Breast epithelium (tissue), 3 donors: ENCODE results near the gene GREB1.
"Not testable (repeated sequence)": the region's sequence is repeated elsewhere in the genome, so short reads cannot be mapped to it uniquely, and the experiment has no call there.

ENCODE experiments used
- POLR2AphosphoS5 ChIP-seq, 3 donors: sonication (generic); formaldehyde crosslinking; IDR thresholded peaks; one replicate each; pipeline ENCODE4 v1.6.1; 2017; ENCODE audit warnings: antibody characterized with exemption in 3 of 3
- TF ChIP-seq, protein P1 (sequence below), 3 donors: fragments of 450-650 bp; IDR thresholded peaks; one replicate each; pipeline ENCODE4 v1.5.1; 2016 to 2017; ENCODE audit warnings: antibody characterized with exemption in 3 of 3, mild to moderate bottlenecking in 3 of 3, moderate library complexity in 3 of 3

DNA sequence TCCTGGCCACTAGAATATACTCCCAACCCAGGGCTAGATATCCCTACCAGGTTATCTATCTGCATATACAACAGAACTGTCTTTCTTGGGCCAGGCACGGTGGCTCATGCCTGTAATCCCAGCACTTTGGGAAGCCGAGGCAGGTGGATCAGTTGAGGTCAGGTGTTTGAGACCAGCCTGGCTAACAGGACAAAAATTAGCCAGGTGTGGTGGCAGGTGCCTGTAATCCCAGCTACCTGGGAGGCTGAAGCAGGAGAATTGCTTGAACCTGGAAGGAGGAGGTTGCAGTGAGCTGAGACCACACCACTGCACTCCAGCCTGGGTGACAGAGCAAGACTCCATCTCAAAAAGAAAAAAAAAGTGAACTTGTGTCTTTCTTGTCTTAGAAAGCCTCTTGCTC, 126.6 kb downstream of the GREB1 start:
- TF ChIP-seq, protein P1, sequence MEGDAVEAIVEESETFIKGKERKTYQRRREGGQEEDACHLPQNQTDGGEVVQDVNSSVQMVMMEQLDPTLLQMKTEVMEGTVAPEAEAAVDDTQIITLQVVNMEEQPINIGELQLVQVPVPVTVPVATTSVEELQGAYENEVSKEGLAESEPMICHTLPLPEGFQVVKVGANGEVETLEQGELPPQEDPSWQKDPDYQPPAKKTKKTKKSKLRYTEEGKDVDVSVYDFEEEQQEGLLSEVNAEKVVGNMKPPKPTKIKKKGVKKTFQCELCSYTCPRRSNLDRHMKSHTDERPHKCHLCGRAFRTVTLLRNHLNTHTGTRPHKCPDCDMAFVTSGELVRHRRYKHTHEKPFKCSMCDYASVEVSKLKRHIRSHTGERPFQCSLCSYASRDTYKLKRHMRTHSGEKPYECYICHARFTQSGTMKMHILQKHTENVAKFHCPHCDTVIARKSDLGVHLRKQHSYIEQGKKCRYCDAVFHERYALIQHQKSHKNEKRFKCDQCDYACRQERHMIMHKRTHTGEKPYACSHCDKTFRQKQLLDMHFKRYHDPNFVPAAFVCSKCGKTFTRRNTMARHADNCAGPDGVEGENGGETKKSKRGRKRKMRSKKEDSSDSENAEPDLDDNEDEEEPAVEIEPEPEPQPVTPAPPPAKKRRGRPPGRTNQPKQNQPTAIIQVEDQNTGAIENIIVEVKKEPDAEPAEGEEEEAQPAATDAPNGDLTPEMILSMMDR (IDR thresholded peaks at IDR 0.05): not testable (repeated sequence)
- TF ChIP-seq POLR2AphosphoS5 (IDR thresholded peaks at IDR 0.05): not testable (repeated sequence)
